GM18951 (cell line): ENCODE results near the gene YPEL3.
A peak's percentile ranks its signal among the peaks of the same experiment; 100 is the strongest.

Experiments
- POLR2A ChIP-seq: IDR thresholded peaks from 4 replicates; pipeline ENCODE4 v1.6.1; 2011; ENCODE audit warnings: mild to moderate bottlenecking; ENCODE audit not compliant: insufficient read length, insufficient read depth; ENCODE audit errors: extremely low read depth
- in situ Hi-C: fragments of 300-500 bp; cut with MboI; formaldehyde crosslinking; loops from one replicate; pipeline ENCODE4 v1.12.0; 2022; ENCODE audit warnings: low sequenced_read_pairs, mixed read lengths, inconsistent platforms; ENCODE audit not compliant: unreplicated experiment

The YPEL3 gene, protein sequence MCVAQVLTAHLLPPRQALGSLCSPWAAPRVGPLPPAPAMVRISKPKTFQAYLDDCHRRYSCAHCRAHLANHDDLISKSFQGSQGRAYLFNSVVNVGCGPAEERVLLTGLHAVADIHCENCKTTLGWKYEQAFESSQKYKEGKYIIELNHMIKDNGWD

DNA sequence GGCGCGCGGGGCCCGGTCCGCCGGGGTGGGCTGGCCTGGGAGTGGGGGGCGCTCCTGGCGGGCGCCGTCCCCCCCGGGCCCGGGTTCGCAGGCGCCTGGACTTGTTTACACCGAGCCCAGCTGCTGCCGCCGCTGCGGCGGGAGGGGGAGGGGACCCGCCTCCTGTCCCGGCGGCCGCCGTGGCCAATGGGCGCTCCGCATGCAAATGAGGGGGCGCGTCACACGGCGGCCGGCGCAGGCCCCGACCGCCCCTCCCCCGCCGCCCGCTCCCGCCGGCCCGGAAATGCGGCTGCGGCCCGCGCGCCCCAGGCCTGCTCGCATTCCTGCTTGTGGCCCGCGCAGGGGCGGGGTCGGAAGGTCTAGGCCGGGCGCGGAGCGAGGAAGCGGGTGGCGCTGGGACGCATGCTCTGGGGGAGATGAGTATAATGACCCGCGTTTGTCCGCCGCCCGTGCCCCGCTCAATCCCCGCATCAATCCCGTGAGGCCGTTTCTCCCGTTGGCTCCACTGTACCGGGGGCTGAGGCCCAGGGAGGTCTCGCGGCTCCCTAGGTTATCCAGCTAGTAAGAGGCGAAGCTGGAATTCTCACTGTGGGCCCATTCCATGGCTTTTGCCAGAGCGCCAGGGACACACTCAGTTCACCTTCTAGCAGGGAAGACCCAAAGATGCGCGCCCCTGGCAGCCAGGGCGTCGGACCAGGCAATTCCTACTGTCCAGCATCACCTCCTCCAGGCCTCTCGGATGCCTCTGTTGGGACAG, at the start of gene YPEL3:
Gene YPEL3 (minus strand): TSS at position 109 of the 757 bp plus-strand sequence. CDS start 731 bp downstream, outside the sequence.
- peak; percentile 75 for TF ChIP-seq POLR2A
- in situ Hi-C loops = no loop called here

DNA sequence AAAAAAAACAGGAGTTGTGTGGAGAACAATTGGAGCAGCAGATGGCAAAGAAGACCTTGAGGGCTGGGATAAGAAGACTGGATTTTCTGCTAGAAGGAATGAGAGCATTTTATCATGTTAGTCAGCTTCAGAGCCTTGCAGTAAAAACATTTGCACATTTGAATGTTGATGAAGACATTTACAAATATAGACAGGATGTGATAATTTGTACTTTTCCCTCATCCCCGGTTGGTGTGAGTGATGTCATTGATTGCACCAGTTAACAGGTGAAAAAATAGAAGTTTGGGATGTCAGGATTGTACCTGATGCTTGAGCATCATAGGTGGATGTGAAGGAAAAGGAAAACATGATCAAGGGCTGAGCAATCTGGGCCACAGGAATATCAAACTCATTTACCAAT, 49.6 kb upstream of the YPEL3 start:
- in situ Hi-C loops = no loop called here
- no peak for TF ChIP-seq POLR2A

DNA sequence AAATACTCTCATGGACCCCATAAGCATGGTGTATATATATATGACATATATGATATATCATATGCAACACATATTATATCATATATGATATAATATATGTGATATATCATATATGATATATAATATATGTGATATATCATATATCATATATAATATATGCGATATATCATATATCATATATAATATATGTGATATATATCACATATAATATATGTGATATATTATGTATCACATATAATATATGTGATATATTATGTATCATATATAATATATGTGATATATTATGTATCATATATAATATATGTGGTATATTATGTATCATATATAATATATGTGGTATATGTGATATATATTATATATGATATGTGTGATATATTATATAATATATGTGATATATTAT, 48.9 kb upstream of the YPEL3 start:
- no peak for TF ChIP-seq POLR2A
- in situ Hi-C loops = no loop called here

DNA sequence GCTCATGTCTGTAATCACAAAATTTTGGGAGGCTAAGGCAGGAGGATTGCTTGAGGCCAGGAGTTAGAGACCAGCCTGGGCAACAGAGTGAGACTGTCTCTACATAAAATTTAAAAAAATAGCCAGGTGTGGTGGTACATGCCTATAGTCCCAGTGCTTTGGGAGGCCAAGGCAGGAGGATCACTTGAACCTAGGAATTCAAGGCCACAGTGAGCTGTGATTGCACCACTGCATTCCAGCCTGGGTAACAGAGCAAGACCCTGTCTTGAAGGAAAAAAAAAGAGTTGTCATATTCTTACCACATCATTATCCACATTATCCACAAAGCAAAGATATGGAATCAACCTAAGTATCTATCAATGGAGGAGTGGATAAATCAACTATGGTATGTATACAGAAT, 48.0 kb upstream of the YPEL3 start:
- in situ Hi-C loops = no loop called here
- TF ChIP-seq POLR2A = no peak

DNA sequence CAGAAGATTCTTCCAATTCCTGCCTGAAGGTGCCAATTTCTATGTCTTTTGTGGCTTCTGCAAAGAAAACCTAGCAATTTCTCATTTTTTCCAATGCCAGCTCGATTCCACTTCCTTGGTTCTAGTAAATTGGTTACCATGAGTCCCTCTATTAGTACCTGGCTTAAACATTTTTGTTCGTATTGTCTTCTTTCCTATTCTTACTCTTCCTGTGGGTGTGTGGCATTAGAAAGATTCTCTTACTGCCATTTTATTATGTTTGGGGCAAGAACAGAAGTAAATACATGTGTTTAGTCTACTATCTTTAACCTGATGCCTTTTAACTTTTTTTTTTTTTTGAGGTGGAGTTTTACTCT, 47.3 kb upstream of the YPEL3 start:
- TF ChIP-seq POLR2A = no peak
- in situ Hi-C loops = no loop called here

DNA sequence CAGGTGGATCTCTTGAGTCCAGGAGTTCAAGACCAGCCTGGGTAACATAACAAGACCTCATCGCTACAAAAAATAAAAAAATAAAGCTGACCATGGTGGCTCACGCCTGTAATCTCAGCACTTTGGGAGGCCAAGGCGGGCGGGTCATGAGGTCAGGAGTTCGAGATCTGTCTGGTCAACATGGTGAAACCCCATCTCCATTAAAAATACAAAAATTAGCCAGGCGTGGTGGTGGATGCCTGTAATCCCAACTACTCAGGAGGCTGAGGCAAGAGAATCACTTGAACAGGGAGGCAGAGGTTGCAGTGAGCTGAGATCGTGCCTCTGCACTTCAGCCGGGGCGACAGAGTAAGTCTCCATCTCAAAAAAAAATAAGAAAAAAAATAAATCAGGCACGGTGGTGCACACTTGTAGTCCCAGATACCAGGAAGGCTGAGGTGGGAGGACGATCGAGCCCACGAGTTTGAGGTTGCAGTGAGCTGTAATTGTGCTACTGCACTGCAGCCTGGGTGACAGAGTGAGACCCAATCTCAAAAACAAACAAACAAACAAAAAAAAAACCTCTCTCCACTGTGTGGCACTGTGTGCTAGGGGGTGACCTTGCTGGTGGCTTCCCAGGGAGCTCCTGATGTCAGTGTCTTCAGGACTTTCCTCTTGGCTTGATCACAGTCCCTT, 46.8 kb upstream of the YPEL3 start:
- in situ Hi-C loops = no loop called here

DNA sequence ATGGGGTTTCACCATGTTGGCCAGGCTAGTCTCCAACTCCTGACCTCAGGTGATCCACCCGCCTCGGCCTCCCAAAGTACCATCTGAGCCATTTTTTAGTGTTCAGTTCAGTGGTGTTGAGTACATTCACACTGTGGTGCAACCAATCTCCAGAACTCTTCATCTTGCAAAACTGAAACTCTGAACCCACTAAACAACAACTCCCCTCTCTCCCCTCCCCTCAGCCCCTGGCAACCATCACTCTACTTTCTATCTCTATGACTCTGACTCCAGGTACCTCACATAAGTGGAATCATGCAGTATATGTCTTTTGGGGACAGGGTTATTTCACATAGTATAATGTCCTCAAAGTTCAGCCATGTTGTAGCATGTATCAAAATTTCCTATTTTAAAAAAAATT, 45.7 kb upstream of the YPEL3 start:
- in situ Hi-C loops = no loop called here
- no peak for TF ChIP-seq POLR2A

More for the DNA sequence above, 46.8 kb upstream of the YPEL3 start:
- TF ChIP-seq POLR2A = no peak

DNA sequence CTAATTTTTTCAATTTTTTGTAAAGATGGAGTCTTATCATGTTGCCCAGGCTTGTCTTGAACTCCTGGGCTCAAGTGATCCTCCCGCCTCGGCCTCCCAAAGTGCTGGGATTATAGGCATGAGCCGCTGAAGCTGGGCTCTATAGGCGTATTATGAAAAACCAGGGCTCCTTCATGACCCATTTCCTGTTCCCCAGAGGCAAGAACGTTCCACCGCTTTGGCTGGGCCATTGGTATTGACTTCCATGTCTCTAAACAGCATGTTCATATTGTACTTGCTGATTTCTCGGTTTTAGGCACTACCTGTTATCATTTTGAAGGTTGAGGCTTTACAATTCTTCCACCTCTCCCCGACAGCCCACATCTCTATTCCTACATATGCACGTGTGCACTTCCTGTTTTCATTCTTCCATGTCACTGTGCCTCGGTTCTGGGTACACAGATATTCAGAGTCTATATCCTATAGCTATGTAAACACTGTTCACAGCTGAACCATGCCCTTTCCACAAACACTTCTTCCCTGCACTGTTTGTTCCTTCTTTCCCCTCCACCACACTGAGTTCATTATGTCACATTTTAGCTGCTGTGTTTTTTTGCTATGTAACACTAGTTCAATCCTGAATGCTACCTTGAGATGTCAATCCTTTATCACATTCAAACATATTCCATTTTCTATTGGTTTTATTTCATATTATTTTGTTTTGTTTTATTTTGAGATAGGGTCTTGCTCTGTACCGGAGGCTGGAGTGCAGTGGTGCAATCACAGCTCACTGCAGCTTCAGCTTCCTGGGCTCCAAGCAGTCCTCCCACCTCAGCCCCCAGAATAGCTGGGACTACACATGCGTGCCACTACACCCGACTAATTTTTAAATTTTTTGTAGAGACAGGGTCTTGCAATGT, 43.8 kb upstream of the YPEL3 start:
- no peak for TF ChIP-seq POLR2A
- in situ Hi-C loops = no loop called here

DNA sequence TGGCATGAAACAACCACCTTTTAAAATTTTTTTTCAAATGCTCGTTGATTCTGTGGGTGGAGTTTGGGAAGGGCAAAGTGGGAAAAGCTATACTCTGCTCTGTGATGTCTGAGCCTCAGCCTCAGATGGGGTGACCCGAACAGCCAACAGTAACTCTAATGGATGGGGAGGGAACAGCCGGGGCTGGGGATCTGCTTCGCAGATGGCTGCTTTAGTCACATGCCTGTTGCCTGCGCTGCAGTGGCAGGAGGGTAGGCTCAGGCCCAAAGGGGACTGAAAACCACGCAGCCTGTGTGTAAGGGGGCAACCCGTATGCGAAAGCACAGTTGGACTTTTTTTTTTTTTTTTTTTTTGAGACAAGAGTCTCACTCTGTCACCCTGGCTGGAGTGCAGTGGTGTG, 41.9 kb upstream of the YPEL3 start:
- no peak for TF ChIP-seq POLR2A
- in situ Hi-C loops = no loop called here

DNA sequence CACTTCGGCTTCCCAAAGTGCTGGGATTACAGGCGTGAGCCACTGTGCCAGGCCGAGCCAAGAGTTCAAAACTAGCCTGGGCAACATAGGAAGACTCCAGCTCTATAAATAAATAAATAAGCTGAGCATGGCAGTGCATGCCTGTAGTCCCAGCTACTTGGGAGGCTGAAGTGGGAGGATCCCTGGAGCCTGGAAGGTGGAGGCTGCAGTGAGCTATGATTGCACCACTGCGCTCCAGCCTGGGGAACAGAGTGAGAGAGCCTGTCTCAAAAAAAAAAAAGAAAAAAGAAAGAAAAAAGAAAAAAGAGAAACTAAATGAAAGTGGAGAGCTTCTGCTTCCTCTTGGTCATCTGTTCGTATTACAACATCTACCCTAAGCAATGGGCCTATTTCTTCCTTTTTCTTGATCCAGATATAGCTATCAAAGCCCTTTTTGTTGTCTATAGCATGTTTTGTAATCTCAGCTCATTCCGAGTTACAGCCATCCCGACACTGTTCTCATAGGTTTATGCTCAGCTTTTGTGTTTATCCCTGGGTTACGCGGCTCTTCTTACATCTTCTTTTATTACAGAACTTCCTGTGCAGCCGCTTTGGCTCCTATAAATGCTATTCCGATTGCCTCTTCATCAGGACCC, 41.1 kb upstream of the YPEL3 start:
- in situ Hi-C loops = no loop called here
- TF ChIP-seq POLR2A = no peak

DNA sequence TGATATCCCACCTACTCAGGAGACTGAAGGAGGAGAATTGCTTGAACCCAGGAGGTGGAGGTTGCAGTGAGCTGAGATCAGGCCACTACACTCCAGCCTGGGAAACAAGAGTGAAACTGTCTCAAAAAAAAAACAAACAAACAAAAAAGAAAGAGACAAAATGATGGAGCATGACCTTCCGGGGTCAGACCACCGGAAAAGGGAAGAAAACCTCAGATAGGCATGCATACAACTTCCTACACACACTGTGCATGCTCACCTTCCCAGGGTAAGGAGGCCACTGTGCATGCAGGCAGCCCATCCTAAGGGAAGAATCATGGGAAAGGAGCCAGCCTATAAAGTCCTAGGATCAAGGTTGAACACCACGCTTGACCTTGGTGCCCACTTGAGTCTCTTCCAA, 36.6 kb upstream of the YPEL3 start:
- in situ Hi-C loops = no loop called here
- no peak for TF ChIP-seq POLR2A

DNA sequence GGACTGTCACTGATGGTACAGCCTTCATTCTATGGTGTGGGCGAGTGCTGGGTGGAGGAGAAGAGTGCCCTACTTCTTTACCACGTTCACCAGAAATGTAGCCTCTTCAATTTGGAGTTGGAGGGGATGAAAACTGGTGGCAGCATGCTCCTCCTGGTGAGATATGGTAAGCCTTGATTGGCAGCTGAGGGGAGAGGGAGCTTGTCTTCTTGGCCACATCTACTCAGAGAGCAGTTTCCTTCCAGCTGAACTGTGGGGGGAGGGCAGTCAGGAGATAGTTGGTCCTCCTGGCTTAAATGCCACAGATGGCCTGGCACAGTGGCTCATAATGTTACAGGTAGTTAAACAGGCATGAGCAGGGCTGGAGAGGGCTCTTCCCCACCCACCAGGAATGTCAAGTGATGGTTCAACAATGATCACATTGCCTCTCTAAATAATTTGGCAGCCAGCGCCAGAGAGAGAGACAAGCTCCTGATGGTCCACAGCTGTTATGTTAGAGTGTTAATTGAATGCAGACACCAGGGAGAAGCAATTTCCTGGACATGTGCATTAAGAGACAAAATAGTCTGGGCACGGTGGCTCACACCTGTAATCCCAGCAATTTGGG, 36.0 kb upstream of the YPEL3 start:
- no peak for TF ChIP-seq POLR2A
- in situ Hi-C loops = no loop called here
